ENCODE data around the gene HEXB.

HEXB gene

GRCh38 chr5:74657165-74657564, 27.9 kb upstream of the HEXB start:
- no peak overlapping the region for H3K27ac ChIP-seq
- no peak overlapping the region for H3K4me3 ChIP-seq
- DNase-seq (ENCODE audit: low spot score), result no peak
- no peak for TF ChIP-seq CTCF (IDR thresholded peaks at IDR 0.05)

GRCh38 chr5:74659172-74659571, 25.9 kb upstream of the HEXB start:
- no peak for TF ChIP-seq CTCF (IDR thresholded peaks at IDR 0.05)
- no peak for DNase-seq (ENCODE audit: low spot score)
- no peak overlapping the region for H3K27ac ChIP-seq
- no peak overlapping the region for H3K4me3 ChIP-seq

- Histone ChIP-seq H3K27ac (no peak overlapping the region), H3K4me3 (no peak overlapping the region)
- DNase-seq (ENCODE audit: low spot score), result no peak
- TF ChIP-seq CTCF (IDR thresholded peaks at IDR 0.05), result no peak
Observed at GRCh38 chr5:74660140-74660539, 24.9 kb upstream of the HEXB start.

GRCh38 chr5:74660873-74661272, 24.2 kb upstream of the HEXB start:
- no peak for TF ChIP-seq CTCF (IDR thresholded peaks at IDR 0.05)
- H3K27ac ChIP-seq, result no peak overlapping the region
- no peak overlapping the region for H3K4me3 ChIP-seq
- DNase-seq (ENCODE audit: low spot score), result no peak

GRCh38 chr5:74664551-74664950, 20.5 kb upstream of the HEXB start:
- no peak overlapping the region for H3K4me3 ChIP-seq
- DNase-seq (ENCODE audit: low spot score), result no peak
- no peak for TF ChIP-seq CTCF (IDR thresholded peaks at IDR 0.05)
- no peak overlapping the region for H3K27ac ChIP-seq

- no peak overlapping the region for H3K27ac ChIP-seq
- TF ChIP-seq CTCF (IDR thresholded peaks at IDR 0.05), result no peak
- no peak overlapping the region for H3K4me3 ChIP-seq
- DNase-seq (ENCODE audit: low spot score), result no peak
Observed at GRCh38 chr5:74665273-74665672, 19.8 kb upstream of the HEXB start.

- no peak for DNase-seq (ENCODE audit: low spot score)
- Histone ChIP-seq H3K4me3 (no peak overlapping the region), H3K27ac (no peak overlapping the region)
- TF ChIP-seq CTCF (IDR thresholded peaks at IDR 0.05), result no peak
Observed at GRCh38 chr5:74665816-74666215, 19.2 kb upstream of the HEXB start.
